Activated CD4-positive, CD25-positive, alpha-beta regulatory T cell treated with anti-CD3 and anti-CD28 coated beads, Interleukin-2, amount 50 U/mL, for 16 hours (primary cell): ENCODE results near the gene HSP90B1.

Experiments used
- DNase-seq: peaks from one replicate; pipeline ENCODE4 v3.0.0-alpha.2; 2020; ENCODE audit warnings: low read depth, low spot score

HSP90B1 gene

DNA sequence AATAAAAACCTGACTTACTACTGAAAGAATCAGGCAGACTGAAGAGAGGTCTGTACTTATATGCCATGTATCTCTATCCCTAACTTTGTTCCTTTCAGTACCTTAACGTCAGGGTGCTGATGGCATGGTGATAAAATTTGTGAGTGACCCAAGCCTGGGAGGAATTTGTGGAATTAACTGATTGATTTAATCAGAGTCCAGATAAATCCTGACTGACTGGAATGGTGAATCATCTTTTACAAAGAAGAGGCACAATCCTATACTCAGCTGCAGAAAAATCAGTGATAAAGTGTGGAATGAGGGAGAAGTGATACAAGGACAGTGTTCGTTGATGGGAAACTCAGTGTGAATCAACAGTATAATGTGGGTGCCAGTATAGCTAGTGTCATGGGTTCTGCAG is 39.2 kb downstream of the HSP90B1 start:
- DNase-seq, result no peak

- DNase-seq, result no peak
These were observed 43.7 kb downstream of the HSP90B1 start for GRCh38 chr12:103973909-103974308.

- no peak for DNase-seq
These were observed 45.2 kb downstream of the HSP90B1 start for GRCh38 chr12:103975368-103975767.

DNA sequence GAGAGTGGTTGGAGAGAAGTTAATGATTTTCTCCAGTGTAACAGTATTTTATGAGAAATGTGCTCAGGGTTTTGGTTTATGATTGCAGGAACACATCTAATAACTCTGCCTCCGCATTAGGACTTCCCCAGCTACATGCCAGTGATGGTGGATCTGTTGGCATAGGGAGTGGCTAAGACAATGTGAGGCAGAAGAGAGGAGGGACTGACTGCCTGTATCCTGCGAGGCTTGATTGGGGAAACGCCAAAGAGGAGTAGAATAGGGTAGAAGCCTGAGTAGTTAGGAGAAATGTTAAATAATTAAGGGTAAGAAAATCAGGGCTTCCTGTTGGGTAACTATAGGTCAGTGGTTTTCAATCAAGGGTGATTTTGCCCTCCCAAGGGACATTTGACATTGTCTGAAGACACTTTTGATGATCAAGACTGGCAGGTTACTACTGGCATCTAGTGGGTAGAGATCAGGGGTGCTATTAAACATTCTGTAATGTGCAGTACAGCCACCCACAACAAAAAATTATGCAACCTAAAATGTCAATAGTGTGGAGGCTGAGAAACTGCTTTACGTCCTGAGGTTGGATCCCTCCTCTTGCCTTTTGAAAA is 48.3 kb downstream of the HSP90B1 start:
- DNase-seq, result no peak

- DNase-seq, result no peak
These were observed 56.6 kb downstream of the HSP90B1 start for GRCh38 chr12:103986829-103987228.

- DNase-seq, result no peak
These were observed 64.0 kb downstream of the HSP90B1 start for GRCh38 chr12:103994235-103994634.

GRCh38 chr12:103996595-103996994 is 66.4 kb downstream of the HSP90B1 start:
- DNase-seq, result no peak

- DNase-seq, result no peak
These were observed 67.2 kb downstream of the HSP90B1 start for GRCh38 chr12:103997286-103997900.
